ENCODE measurements around the gene MPG. TPM values are rescaled to one million over a fixed set of nuclear protein-coding genes. Genes with fewer than 3 reads are reported as not detected.

The MPG gene
- total RNA-seq, 4 donors from 2014 or later = 22.3 to 63.2 (median 51.2) TPM

- Histone ChIP-seq H3K9me3 (no peaks in the 10 kb centered on the region), H3K27me3 (no peaks in the 10 kb centered on the region), H3K4me3 (no peak overlapping the region), H3K4me1 (peaks cover 0 to 11% (median 3%) of the 10 kb centered on the region in 4 donors), H3K27ac (no peak overlapping the region), H3K36me3 (peaks cover 0 to 6% (median 0%) of the 10 kb centered on the region in 4 donors)
- DNase-seq = no peak
- in situ Hi-C loops (cut with MboI; ENCODE audit: low pct_ligation_motif_present in 1 of 4, low pct_unique_long_range_greater_than_20kb in 1 of 4, low sequenced_read_pairs in 3 of 4) = no loop called here
- 96% methylated on average over 32 of the region's 32 CpGs; no CpG with 5 or more reads in 1 of the 2 donors for WGBS, 2 donors (ENCODE audit: low coverage in 1 of 2)
- TF ChIP-seq POLR2AphosphoS5 (IDR thresholded peaks at IDR 0.05) = no peak
- no peak for TF ChIP-seq EP300 (IDR thresholded peaks at IDR 0.05; ENCODE audit: low read depth)
- TF ChIP-seq POLR2A (IDR thresholded peaks at IDR 0.05) = no peak
- no peak for TF ChIP-seq CTCF (IDR thresholded peaks at IDR 0.05)
- intact Hi-C loops (cut with DNase I; ENCODE audit: low total_unique reads) = no loop called here
Measured at GRCh38 chr16:61879-62281, 16.1 kb upstream of the MPG start.

GRCh38 chr16:62283-62967, 15.6 kb upstream of the MPG start:
- H3K27me3 ChIP-seq = no peaks in the 10 kb centered on the region
- H3K4me3 ChIP-seq = no peak overlapping the region
- H3K9me3 ChIP-seq = no peaks in the 10 kb centered on the region
- in situ Hi-C loops (cut with MboI; ENCODE audit: low pct_ligation_motif_present in 1 of 4, low pct_unique_long_range_greater_than_20kb in 1 of 4, low sequenced_read_pairs in 3 of 4) = no loop called here
- no peak for DNase-seq
- WGBS, 2 donors (ENCODE audit: low coverage in 1 of 2) = 73 to 93% methylated on average over 3 to 34 of the region's 34 CpGs
- intact Hi-C loops (cut with DNase I; ENCODE audit: low total_unique reads) = no loop called here
- H3K36me3 ChIP-seq = peaks cover 0 to under 1% (median 0%) of the 10 kb centered on the region in 4 donors
- peaks cover 0 to 11% (median 3%) of the 10 kb centered on the region in 4 donors for H3K4me1 ChIP-seq
- H3K27ac ChIP-seq = no peak overlapping the region
- TF ChIP-seq POLR2A (IDR thresholded peaks at IDR 0.05) = no peak
- TF ChIP-seq EP300 (IDR thresholded peaks at IDR 0.05; ENCODE audit: low read depth) = no peak
- no peak for TF ChIP-seq CTCF (IDR thresholded peaks at IDR 0.05)
- TF ChIP-seq POLR2AphosphoS5 (IDR thresholded peaks at IDR 0.05) = no peak

DNA sequence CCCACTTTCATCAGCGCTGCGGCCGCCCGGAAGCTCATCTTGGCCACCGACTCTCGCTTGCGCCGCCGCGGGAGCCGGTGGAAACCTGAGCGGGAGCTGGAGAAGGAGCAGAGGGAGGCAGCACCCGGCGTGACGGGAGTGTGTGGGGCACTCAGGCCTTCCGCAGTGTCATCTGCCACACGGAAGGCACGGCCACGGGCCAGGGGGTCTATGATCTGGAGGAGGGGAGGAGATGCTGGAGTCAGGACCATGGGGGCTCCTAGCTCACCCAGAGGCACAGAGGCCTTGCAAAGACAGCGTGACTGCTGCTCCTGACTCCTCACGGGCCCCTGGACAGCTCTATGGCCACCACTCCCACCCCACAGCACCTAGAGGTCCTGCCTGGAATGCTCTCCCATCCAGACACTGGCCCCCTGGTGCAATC, 15.0 kb upstream of the MPG start:
- WGBS, 2 donors (ENCODE audit: low coverage in 1 of 2) = 96% methylated on average over 21 of the region's 21 CpGs; no CpG with 5 or more reads in 1 of the 2 donors
- Histone ChIP-seq H3K36me3 (no peaks in the 10 kb centered on the region), H3K27ac (no peak overlapping the region), H3K9me3 (no peaks in the 10 kb centered on the region), H3K4me3 (no peak overlapping the region), H3K4me1 (peaks cover 0 to 12% (median 3%) of the 10 kb centered on the region in 4 donors), H3K27me3 (no peaks in the 10 kb centered on the region)
- in situ Hi-C loops (cut with MboI; ENCODE audit: low pct_ligation_motif_present in 1 of 4, low pct_unique_long_range_greater_than_20kb in 1 of 4, low sequenced_read_pairs in 3 of 4) (no loop called here), intact Hi-C loops (cut with DNase I; ENCODE audit: low total_unique reads) (no loop called here)
- TF ChIP-seq POLR2A (IDR thresholded peaks at IDR 0.05) = no peak
- no peak for TF ChIP-seq CTCF (IDR thresholded peaks at IDR 0.05)
- TF ChIP-seq EP300 (IDR thresholded peaks at IDR 0.05; ENCODE audit: low read depth) = no peak
- no peak for TF ChIP-seq POLR2AphosphoS5 (IDR thresholded peaks at IDR 0.05)
- no peak for DNase-seq

DNA sequence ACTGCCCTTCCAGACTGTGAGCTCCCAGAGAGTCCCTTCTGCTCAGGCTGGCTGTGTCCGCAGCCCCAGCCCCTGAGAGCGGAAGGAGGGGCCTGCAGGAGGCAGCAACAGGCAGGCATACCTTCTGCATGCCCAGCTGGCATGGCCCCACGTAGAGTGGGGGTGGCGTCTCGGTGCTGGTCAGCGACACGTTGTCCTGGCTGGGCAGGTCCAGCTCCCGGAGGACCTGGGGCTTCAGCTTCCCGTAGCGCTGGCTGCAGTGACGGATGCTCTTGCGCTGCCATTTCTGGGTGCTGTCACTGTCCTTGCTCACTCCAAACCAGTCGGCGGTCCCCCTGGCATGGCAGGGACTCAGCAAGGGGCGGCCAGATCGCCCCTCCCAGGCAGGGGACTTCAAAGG, 14.6 kb upstream of the MPG start:
- DNase-seq = no peak
- H3K27ac ChIP-seq = no peak overlapping the region
- WGBS, 2 donors (ENCODE audit: low coverage in 1 of 2) = 91% methylated on average over 16 of the region's 16 CpGs; no CpG with 5 or more reads in 1 of the 2 donors
- no peak overlapping the region for H3K4me3 ChIP-seq
- in situ Hi-C loops (cut with MboI; ENCODE audit: low pct_ligation_motif_present in 1 of 4, low pct_unique_long_range_greater_than_20kb in 1 of 4, low sequenced_read_pairs in 3 of 4) = no loop called here
- H3K4me1 ChIP-seq = peaks cover 0 to 15% (median 3%) of the 10 kb centered on the region in 4 donors
- H3K27me3 ChIP-seq = no peaks in the 10 kb centered on the region
- no peaks in the 10 kb centered on the region for H3K9me3 ChIP-seq
- no peaks in the 10 kb centered on the region for H3K36me3 ChIP-seq
- no peak for TF ChIP-seq CTCF (IDR thresholded peaks at IDR 0.05)
- intact Hi-C loops (cut with DNase I; ENCODE audit: low total_unique reads) = no loop called here
